Measurements from ENCODE around the gene RMND5B. TPM values are rescaled to one million over a fixed set of nuclear protein-coding genes. Genes with fewer than 3 reads are reported as not detected.

RMND5B gene
- total RNA-seq, 6 experiments from 2014 or later = 18.2 to 23.3 (median 21.9) TPM

- Mint-ChIP-seq H3K27me3 (ENCODE audit: insufficient read depth) (peaks cover 21% of the 10 kb centered on the region), H3K27ac (no peak overlapping the region), H3K36me3 (ENCODE audit: low read depth) (no peaks in the 10 kb centered on the region), H3K4me1 (ENCODE audit: low read depth) (no peaks in the 10 kb centered on the region), H3K4me3 (no peak overlapping the region), H3K9me3 (no peaks in the 10 kb centered on the region)
- TF ChIP-seq, protein P1, sequence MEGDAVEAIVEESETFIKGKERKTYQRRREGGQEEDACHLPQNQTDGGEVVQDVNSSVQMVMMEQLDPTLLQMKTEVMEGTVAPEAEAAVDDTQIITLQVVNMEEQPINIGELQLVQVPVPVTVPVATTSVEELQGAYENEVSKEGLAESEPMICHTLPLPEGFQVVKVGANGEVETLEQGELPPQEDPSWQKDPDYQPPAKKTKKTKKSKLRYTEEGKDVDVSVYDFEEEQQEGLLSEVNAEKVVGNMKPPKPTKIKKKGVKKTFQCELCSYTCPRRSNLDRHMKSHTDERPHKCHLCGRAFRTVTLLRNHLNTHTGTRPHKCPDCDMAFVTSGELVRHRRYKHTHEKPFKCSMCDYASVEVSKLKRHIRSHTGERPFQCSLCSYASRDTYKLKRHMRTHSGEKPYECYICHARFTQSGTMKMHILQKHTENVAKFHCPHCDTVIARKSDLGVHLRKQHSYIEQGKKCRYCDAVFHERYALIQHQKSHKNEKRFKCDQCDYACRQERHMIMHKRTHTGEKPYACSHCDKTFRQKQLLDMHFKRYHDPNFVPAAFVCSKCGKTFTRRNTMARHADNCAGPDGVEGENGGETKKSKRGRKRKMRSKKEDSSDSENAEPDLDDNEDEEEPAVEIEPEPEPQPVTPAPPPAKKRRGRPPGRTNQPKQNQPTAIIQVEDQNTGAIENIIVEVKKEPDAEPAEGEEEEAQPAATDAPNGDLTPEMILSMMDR (IDR thresholded peaks at IDR 0.05) = no peak
- DNase-seq = no peak
These were observed 24.7 kb upstream of the RMND5B start for GRCh38 chr5:178106086-178106485.

DNA sequence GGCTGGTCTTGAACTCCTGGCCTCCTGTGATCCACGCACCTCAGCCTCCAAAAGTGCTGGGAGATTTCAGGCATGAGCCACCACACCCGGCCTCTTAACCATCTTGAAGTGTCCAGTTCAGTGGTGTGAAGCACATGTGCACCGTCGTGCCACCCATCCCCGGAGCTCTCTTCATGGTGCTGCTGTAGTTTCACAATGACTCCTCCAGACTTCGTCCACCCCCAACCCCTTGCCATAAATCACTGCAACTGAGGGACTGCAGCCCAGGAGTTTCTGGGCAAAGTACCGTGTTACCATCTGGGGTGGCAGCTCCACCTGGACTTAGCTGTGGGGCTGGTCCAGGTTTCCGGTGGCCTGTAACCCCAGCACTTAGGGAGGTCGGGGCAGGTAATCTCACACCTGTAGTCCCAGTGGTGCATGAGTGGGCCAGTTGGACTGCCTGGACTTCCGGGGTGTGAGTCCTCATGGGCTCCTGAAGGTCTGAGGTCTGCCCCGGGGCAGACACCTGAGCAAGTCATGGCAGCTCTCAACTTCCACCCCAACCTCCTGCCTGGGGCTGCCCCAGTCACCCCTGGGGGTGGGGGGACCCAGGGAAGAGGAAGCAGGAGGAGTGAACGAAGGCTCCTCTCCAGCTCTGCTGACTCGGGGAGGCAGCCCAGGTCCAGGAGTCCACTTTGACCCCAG lies 24.1 kb upstream of the RMND5B start:
- Mint-ChIP-seq H3K27ac (no peak overlapping the region), H3K4me3 (no peak overlapping the region), H3K4me1 (ENCODE audit: low read depth) (no peaks in the 10 kb centered on the region), H3K36me3 (ENCODE audit: low read depth) (no peaks in the 10 kb centered on the region), H3K9me3 (no peaks in the 10 kb centered on the region), H3K27me3 (ENCODE audit: insufficient read depth) (peaks cover 21% of the 10 kb centered on the region)
- TF ChIP-seq, protein P1 (IDR thresholded peaks at IDR 0.05) = no peak
- DNase-seq = no peak

DNA sequence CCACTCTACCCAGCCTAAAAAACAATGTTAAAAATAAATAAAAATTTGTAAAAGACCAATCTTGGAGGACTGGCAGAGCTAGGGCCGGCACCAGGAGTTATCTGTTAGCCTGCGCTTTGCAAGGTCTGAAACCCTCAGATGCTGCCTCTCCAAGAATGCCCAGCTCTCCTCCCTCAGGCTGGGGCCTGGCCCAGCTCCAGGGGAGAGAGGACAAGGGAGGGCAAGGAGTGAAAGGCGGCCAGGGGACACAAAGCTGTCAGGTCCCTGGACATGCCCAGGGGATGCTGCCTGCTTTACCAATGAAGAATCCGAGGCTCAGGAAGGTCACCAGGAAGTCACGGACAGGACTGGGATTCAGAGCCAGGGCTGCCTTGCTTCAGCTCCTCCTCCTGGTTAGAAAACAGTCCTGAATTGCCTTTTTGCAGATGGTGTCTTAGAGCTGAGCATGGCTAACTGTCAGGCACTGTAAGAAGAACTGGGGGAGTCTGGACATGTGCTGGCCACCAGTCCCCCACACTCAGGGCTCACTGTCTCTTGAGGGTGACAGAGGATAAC lies 23.0 kb upstream of the RMND5B start:
- DNase-seq = no peak
- TF ChIP-seq, protein P1 (IDR thresholded peaks at IDR 0.05) = no peak
- Mint-ChIP-seq H3K4me3 (no peak overlapping the region), H3K27me3 (ENCODE audit: insufficient read depth) (peaks cover 25% of the 10 kb centered on the region), H3K27ac (no peak overlapping the region), H3K9me3 (peaks cover 3% of the 10 kb centered on the region; the same call in 1 of the 2 replicates), H3K36me3 (ENCODE audit: low read depth) (no peaks in the 10 kb centered on the region; the same call in 1 of the 2 replicates), H3K4me1 (ENCODE audit: low read depth) (no peaks in the 10 kb centered on the region)

DNA sequence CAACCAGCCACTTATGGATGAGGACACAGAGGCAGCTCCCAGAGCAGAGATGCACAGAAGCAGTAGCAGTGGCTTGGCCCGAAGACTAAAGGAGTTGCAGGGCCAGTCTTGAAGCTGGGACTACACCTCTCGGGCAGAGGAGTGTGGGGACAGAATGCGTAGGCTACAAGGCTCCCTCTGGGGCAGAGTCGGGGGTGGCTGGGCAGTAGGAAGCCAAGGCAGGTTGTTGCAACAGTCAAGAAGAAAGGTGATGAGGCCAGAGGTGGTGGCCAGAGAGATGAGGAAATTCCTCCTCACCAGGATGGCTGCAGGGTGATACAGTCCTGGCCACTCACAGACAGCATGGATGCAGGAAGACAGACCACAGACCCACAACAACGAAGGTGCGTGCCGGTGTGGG lies 22.4 kb upstream of the RMND5B start:
- H3K9me3 Mint-ChIP-seq = peaks cover 5% of the 10 kb centered on the region; the same call in 1 of the 2 replicates
- peaks cover 27% of the 10 kb centered on the region for H3K27me3 Mint-ChIP-seq (ENCODE audit: insufficient read depth)
- TF ChIP-seq, protein P1 (IDR thresholded peaks at IDR 0.05) = no peak
- no peak overlapping the region for H3K27ac Mint-ChIP-seq
- no peaks in the 10 kb centered on the region; the same call in 1 of the 2 replicates for H3K36me3 Mint-ChIP-seq (ENCODE audit: low read depth)
- no peak for DNase-seq
- H3K4me1 Mint-ChIP-seq (ENCODE audit: low read depth) = no peaks in the 10 kb centered on the region
- no peak overlapping the region for H3K4me3 Mint-ChIP-seq

DNA sequence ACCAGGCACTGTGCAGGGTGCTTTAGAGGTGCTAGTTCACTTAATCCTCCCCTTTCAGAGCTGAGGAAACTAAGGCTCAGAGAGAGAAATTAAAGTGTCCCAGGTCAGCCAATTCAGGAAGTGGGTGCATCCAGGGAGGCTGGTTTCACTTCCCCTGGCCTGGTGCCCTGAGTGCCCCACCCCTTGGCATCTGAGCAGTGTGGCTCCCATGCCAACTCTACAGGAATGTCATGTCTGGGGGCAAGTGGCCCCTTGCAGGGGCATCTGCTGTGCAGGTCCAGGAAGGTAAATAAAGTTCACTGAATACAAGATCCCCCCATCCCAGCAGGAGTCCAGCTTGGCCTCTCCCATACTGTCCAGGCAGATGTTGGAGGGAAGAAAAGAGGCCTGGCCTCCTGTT lies 21.8 kb upstream of the RMND5B start:
- no peak for DNase-seq
- Mint-ChIP-seq H3K27ac (no peak overlapping the region), H3K9me3 (peaks cover 5% of the 10 kb centered on the region; the same call in 1 of the 2 replicates), H3K27me3 (ENCODE audit: insufficient read depth) (peaks cover 27% of the 10 kb centered on the region), H3K36me3 (ENCODE audit: low read depth) (no peaks in the 10 kb centered on the region; the same call in 1 of the 2 replicates), H3K4me1 (ENCODE audit: low read depth) (no peaks in the 10 kb centered on the region), H3K4me3 (no peak overlapping the region)
- TF ChIP-seq, protein P1 (IDR thresholded peaks at IDR 0.05) = no peak

Measured in HFFc6 (cell line).